Measurements from ENCODE around the gene JCHAIN.
"Not testable (repeated sequence)": the region's sequence is repeated elsewhere in the genome, so short reads cannot be mapped to it uniquely, and the experiment has no call there.

JCHAIN gene

GRCh38 chr4:70688795-70689231 lies 22.5 kb upstream of the JCHAIN start:
- no peak for DNase-seq (ENCODE audit: low read depth in 2 of 2)

- DNase-seq (ENCODE audit: low read depth in 2 of 2), result peak; percentile 82 to 90
These were observed 21.8 kb upstream of the JCHAIN start, which contains the start of gene UTP3 for GRCh38 chr4:70687821-70688794. Gene UTP3, plus strand, starts transcription at chr4:70688532. Its CDS starts 146 bp downstream, at chr4:70688678.

GRCh38 chr4:70687392-70687791 lies 21.1 kb upstream of the JCHAIN start:
- DNase-seq (ENCODE audit: low read depth in 2 of 2), result no peak

- not testable (repeated sequence) for DNase-seq (ENCODE audit: low read depth in 2 of 2)
These were observed 15.8 kb upstream of the JCHAIN start for GRCh38 chr4:70682142-70682541.

GRCh38 chr4:70681704-70682103 lies 15.4 kb upstream of the JCHAIN start:
- DNase-seq (ENCODE audit: low read depth in 2 of 2), result no peak

- DNase-seq (ENCODE audit: low read depth in 2 of 2), result no peak
These were observed 14.6 kb upstream of the JCHAIN start for GRCh38 chr4:70680934-70681333.

- DNase-seq (ENCODE audit: low read depth in 2 of 2), result no peak
These were observed 12.2 kb upstream of the JCHAIN start for GRCh38 chr4:70678383-70678999.

- DNase-seq (ENCODE audit: low read depth in 2 of 2), result no peak
These were observed 10.3 kb upstream of the JCHAIN start for GRCh38 chr4:70676554-70677090.

GRCh38 chr4:70674731-70675130 lies 8.4 kb upstream of the JCHAIN start:
- DNase-seq (ENCODE audit: low read depth in 2 of 2), result no peak

- no peak for DNase-seq (ENCODE audit: low read depth in 2 of 2)
These were observed 7.9 kb upstream of the JCHAIN start for GRCh38 chr4:70674191-70674590.

- no peak for DNase-seq (ENCODE audit: low read depth in 2 of 2)
These were observed 4.8 kb upstream of the JCHAIN start for GRCh38 chr4:70671091-70671490.

GRCh38 chr4:70670332-70671014 lies 4.2 kb upstream of the JCHAIN start:
- DNase-seq (ENCODE audit: low read depth in 2 of 2), result no peak

- no peak for DNase-seq (ENCODE audit: low read depth in 2 of 2)
These were observed 1.6 kb upstream of the JCHAIN start for GRCh38 chr4:70667740-70668535.

GRCh38 chr4:70661309-70661922 lies 4.9 kb downstream of the JCHAIN start:
- not testable (repeated sequence) for DNase-seq (ENCODE audit: low read depth in 2 of 2)

- no peak for DNase-seq (ENCODE audit: low read depth in 2 of 2)
These were observed 6.2 kb downstream of the JCHAIN start for GRCh38 chr4:70660106-70660505.

- DNase-seq (ENCODE audit: low read depth in 2 of 2), result no peak
These were observed 7.9 kb downstream of the JCHAIN start for GRCh38 chr4:70658418-70658817.

- no peak for DNase-seq (ENCODE audit: low read depth in 2 of 2)
These were observed 9.0 kb downstream of the JCHAIN start for GRCh38 chr4:70657326-70657725.

- DNase-seq (ENCODE audit: low read depth in 2 of 2), result no peak
These were observed 11.7 kb downstream of the JCHAIN start for GRCh38 chr4:70654605-70655011.

- DNase-seq (ENCODE audit: low read depth in 2 of 2), result no peak
These were observed 14.3 kb downstream of the JCHAIN start for GRCh38 chr4:70651864-70652506.

- not testable (repeated sequence) for DNase-seq (ENCODE audit: low read depth in 2 of 2)
These were observed 15.6 kb downstream of the JCHAIN start for GRCh38 chr4:70650741-70651140.

Data from stimulated activated CD8-positive, alpha-beta memory T cell treated with anti-CD3 and anti-CD28 coated beads, Interleukin-7, amount 100 ng/mL, for 1 hour (primary cell).